H1 (cell line): ENCODE measurements around the gene CYB561D2. TPM values are rescaled to one million over a fixed set of nuclear protein-coding genes. Genes with fewer than 3 reads are reported as not detected.

Experiments used
- CTCF ChIA-PET: fragments of 300-600 bp; sonication (Branson Sonifier 250); formaldehyde crosslinking; loops from one replicate; lab custom pipeline; 2021; ENCODE audit not compliant: partially characterized antibody; lab: Charles Lee
- POLR2A ChIA-PET: fragments of 300-600 bp; sonication (Branson Sonifier 250); formaldehyde crosslinking; loops from one replicate; lab custom pipeline; 2021; ENCODE audit warnings: inconsistent platforms; ENCODE audit not compliant: partially characterized antibody; lab: Charles Lee
- DNase-seq, 2 experiments: peaks; one replicate each; pipeline versions ENCODE4 v3.0.0 to v3.0.0-alpha.2; 2010 to 2022; ENCODE audit warnings: low spot score in 2 of 2, low read depth in 1 of 2, mixed read lengths in 1 of 2
- FAIRE-seq: peaks from 2 replicates; lab custom pipeline; 2011; peaks lifted over from hg19 to GRCh38; lab: Jason Lieb, UNC
- H2AFZ ChIP-seq: 2 replicates; pipeline ENCODE4 v1.8.1; 2012; ENCODE audit warnings: low read length, inconsistent platforms
- H2AK5ac ChIP-seq: 2 replicates; pipeline ENCODE4 v1.6.1; 2013; ENCODE audit warnings: low read depth, low read length
- H2BK120ac ChIP-seq: replicated peaks from 2 replicates; pipeline ENCODE3; 2013; ENCODE audit warnings: low read depth, low read length, inconsistent platforms
- H2BK12ac ChIP-seq: 2 replicates; pipeline ENCODE4 v1.6.1; 2013; ENCODE audit warnings: low read depth, low read length
- H2BK15ac ChIP-seq: 2 replicates; pipeline ENCODE4 v1.6.1; 2013; ENCODE audit warnings: low read length
- H2BK20ac ChIP-seq: 2 replicates; pipeline ENCODE4 v1.6.1; 2013; ENCODE audit warnings: low read length
- H2BK5ac ChIP-seq: 2 replicates; pipeline ENCODE4 v1.6.1; 2013; ENCODE audit warnings: low read depth, low read length
- H3K14ac ChIP-seq: 2 replicates; pipeline ENCODE4 v1.6.1; 2013; ENCODE audit warnings: inconsistent platforms; ENCODE audit not compliant: insufficient read length
- H3K18ac ChIP-seq: 2 replicates; pipeline ENCODE4 v1.6.1; 2013; ENCODE audit warnings: low read length; ENCODE audit errors: extremely low read depth
- H3K23ac ChIP-seq: 2 replicates; pipeline ENCODE4 v1.6.1; 2013; ENCODE audit warnings: inconsistent platforms; ENCODE audit not compliant: insufficient read length
- H3K23me2 ChIP-seq: 2 replicates; pipeline ENCODE4 v1.6.1; 2013; ENCODE audit warnings: low read depth, low read length
- H3K27ac ChIP-seq: 2 replicates; pipeline ENCODE4 v1.6.1; 2011; ENCODE audit warnings: low read depth, low read length, inconsistent platforms
- H3K27me3 ChIP-seq, 4 experiments: replicated peaks in 1 of 4; 1 replicate in 1 of 4; 2 replicates in 3 of 4; pipeline versions ENCODE4 v1.6.1 to v1.8.1; 2011 to 2013; ENCODE audit warnings: low read length in 3 of 4, mild to moderate bottlenecking in 3 of 4, inconsistent platforms in 2 of 4, mixed read lengths in 2 of 4, moderate library complexity in 1 of 4; ENCODE audit not compliant: control insufficient read depth in 3 of 4, insufficient read depth in 3 of 4; ENCODE audit errors: extremely low read depth in 1 of 4
- H3K36me3 ChIP-seq, 4 experiments: 2 replicates each; pipeline versions ENCODE4 v1.6.1 to v1.8.1; 2011 to 2013; ENCODE audit warnings: mild to moderate bottlenecking in 4 of 4, low read length in 3 of 4, moderate library complexity in 2 of 4, control low read depth in 1 of 4, inconsistent platforms in 1 of 4; ENCODE audit not compliant: insufficient read depth in 4 of 4, control insufficient read depth in 2 of 4
- H3K4ac ChIP-seq: replicated peaks from 2 replicates; pipeline ENCODE3; 2013; ENCODE audit warnings: low read length, low read depth, mixed read lengths, inconsistent platforms; ENCODE audit not compliant: insufficient read length
- H3K4me1 ChIP-seq, 4 experiments: replicated peaks in 1 of 4; 1 replicate in 1 of 4; 2 replicates in 3 of 4; pipeline versions ENCODE4 v1.6.1 to v1.8.1; 2011 to 2013; ENCODE audit warnings: low read length in 3 of 4, inconsistent platforms in 2 of 4, mixed read lengths in 1 of 4; ENCODE audit not compliant: insufficient read depth in 4 of 4, control insufficient read depth in 3 of 4
- H3K4me2 ChIP-seq, 2 experiments: 2 replicates each; pipeline versions ENCODE4 v1.6.1 to v1.8.1; 2011 to 2013; ENCODE audit warnings: low read depth in 2 of 2, low read length in 2 of 2, control low read depth in 1 of 2, inconsistent platforms in 1 of 2, mild to moderate bottlenecking in 1 of 2; ENCODE audit not compliant: insufficient read depth in 1 of 2
- H3K4me3 ChIP-seq, 4 experiments: fragments of 200-600, 300-600 bp in 1 of 4; sonication (generic), shearing (Covaris generic), sonication (Bioruptor Twin) in 1 of 4; 2 replicates each; pipeline versions ENCODE4 v1.5.1 to v1.8.1; 2011 to 2016; ENCODE audit warnings: low read length in 4 of 4, low read depth in 3 of 4, control low read depth in 2 of 4, inconsistent platforms in 2 of 4, mild to moderate bottlenecking in 2 of 4, mixed read lengths in 1 of 4, moderate library complexity in 1 of 4; ENCODE audit not compliant: insufficient read depth in 2 of 4; ENCODE audit errors: extremely low read depth in 1 of 4
- H3K56ac ChIP-seq: replicated peaks from 2 replicates; pipeline ENCODE3; 2013; ENCODE audit warnings: low read depth, mild to moderate bottlenecking, mixed read lengths, low read length, inconsistent platforms; ENCODE audit not compliant: insufficient read length
- H3K79me1 ChIP-seq: 2 replicates; pipeline ENCODE4 v1.6.1; 2013; ENCODE audit warnings: low read depth, low read length, control low read depth
- H3K79me2 ChIP-seq, 2 experiments: 2 replicates each; pipeline versions ENCODE4 v1.6.1 to v1.8.1; 2012 to 2013; ENCODE audit warnings: low read length in 2 of 2, mild to moderate bottlenecking in 2 of 2, inconsistent platforms in 1 of 2; ENCODE audit not compliant: insufficient read depth in 2 of 2, control insufficient read depth in 1 of 2
- H3K9ac ChIP-seq, 4 experiments: replicated peaks in 1 of 4; 1 replicate in 1 of 4; 2 replicates in 3 of 4; pipeline versions ENCODE4 v1.6.1 to v1.8.1; 2011 to 2013; ENCODE audit warnings: low read depth in 3 of 4, low read length in 3 of 4, control low read depth in 2 of 4, mild to moderate bottlenecking in 2 of 4, moderate library complexity in 2 of 4, inconsistent platforms in 1 of 4; ENCODE audit errors: extremely low read depth in 1 of 4
- H3K9me3 ChIP-seq, 2 experiments: 2 replicates each; pipeline versions ENCODE4 v1.6.1 to v1.8.1; 2012 to 2013; ENCODE audit warnings: mild to moderate bottlenecking in 2 of 2, moderate library complexity in 2 of 2, control low read depth in 1 of 2, inconsistent platforms in 1 of 2, low read depth in 1 of 2, low read length in 1 of 2, mixed read lengths in 1 of 2; ENCODE audit not compliant: insufficient read depth in 2 of 2
- H4K20me1 ChIP-seq, 2 experiments: replicated peaks in 1 of 2; 2 replicates each; pipeline versions ENCODE3 to v1.8.1; 2011 to 2013; ENCODE audit warnings: inconsistent platforms in 2 of 2, low read length in 2 of 2, mild to moderate bottlenecking in 1 of 2; ENCODE audit not compliant: insufficient read depth in 2 of 2, control insufficient read depth in 1 of 2
- H4K5ac ChIP-seq: 2 replicates; pipeline ENCODE4 v1.6.1; 2013; ENCODE audit warnings: low read length, low read depth, mixed read lengths, inconsistent platforms; ENCODE audit not compliant: insufficient read length
- H4K8ac ChIP-seq: 2 replicates; pipeline ENCODE4 v1.8.0; 2013; ENCODE audit warnings: mild to moderate bottlenecking, moderate library complexity, low read length, inconsistent platforms; ENCODE audit not compliant: insufficient read depth; ENCODE audit errors: extremely low read depth
- H4K91ac ChIP-seq: replicated peaks from 2 replicates; pipeline ENCODE3; 2013; ENCODE audit warnings: low read length, mixed read lengths, inconsistent platforms; ENCODE audit not compliant: insufficient read length
- RBBP5 ChIP-seq: IDR thresholded peaks from 2 replicates; pipeline ENCODE4 v1.7.1; 2012; ENCODE audit warnings: low read depth, mild to moderate bottlenecking, inconsistent platforms, low read length, moderate library complexity, borderline replicate concordance
- SIX5 ChIP-seq: IDR thresholded peaks from 2 replicates; pipeline ENCODE4 v1.6.1; 2011; ENCODE audit warnings: mild to moderate bottlenecking, low read depth, low read length
- WGBS, 2 experiments: shearing (Covaris generic) in 1 of 2; methylation state at CpG; one replicate each; pipeline versions ENCODE4 v1.1.6 to v1.1.7; 2013 to 2015; ENCODE audit warnings: low lambda C conversion rate in 2 of 2, mixed read lengths in 2 of 2, inconsistent platforms in 1 of 2, low coverage in 1 of 2, missing lambda C conversion rate in 1 of 2; ENCODE audit not compliant: insufficient replicate concordance in 2 of 2, insufficient coverage in 1 of 2, insufficient read length in 1 of 2; ENCODE audit errors: extremely low coverage in 1 of 2, missing lambda C conversion rate in 1 of 2; 5-methylcytosine and 5-hydroxymethylcytosine counted together
- polyA plus RNA-seq, 7 experiments: library from polyadenylated mRNA; depleted of rRNA in 3 of 7; stranded (reverse) in 5 of 7; unstranded in 2 of 7; fragments of >200 nt in 5 of 7; fragments of 200-250 nt in 2 of 7; gene quantifications; 1 replicate in 5 of 7; 2 replicates in 1 of 7; 4 replicates in 1 of 7; pipeline versions ENCODE4 v1.2.1 to v1.2.3, GENCODE V29; 2011 to 2013; ENCODE audit warnings: missing spikeins in 2 of 7, mixed read lengths in 2 of 7
- total RNA-seq: library from RNA; stranded (reverse); fragmentation: NEBNext Ultra II Directional; extraction: Animal tissue kit (Norgen Biotek cat#: 25700); gene quantifications from 2 replicates; pipeline ENCODE4 v1.2.1, GENCODE V29; 2021

CYB561D2 gene
- total and polyA plus RNA-seq, 2 of the 8 experiments (the other 6 are each of a cell fraction or from before 2014, with no cell fraction given) = 9.8 to 34.0 TPM

- Histone ChIP-seq H2AFZ (no peak overlapping the region), H3K14ac (no peak overlapping the region), H3K79me1 (peaks cover 16% of the 10 kb centered on the region), H3K23me2 (peaks cover 20% of the 10 kb centered on the region), H3K27ac (no peak overlapping the region), H3K23ac (no peak overlapping the region), H3K18ac (no peak overlapping the region), H2BK12ac (no peak overlapping the region), H4K20me1 (peaks cover 9 to 22% of the 10 kb centered on the region in 2 experiments), H3K36me3 (peaks cover 3 to 10% (median 5%) of the 10 kb centered on the region in 4 experiments; a peak in 5 of 8 replicates), H3K9me3 (no peaks in the 10 kb centered on the region), H4K5ac (no peak overlapping the region), H4K8ac (no peak overlapping the region), H3K9ac (no peak overlapping the region), H2BK15ac (no peak overlapping the region), H2BK120ac (no peak overlapping the region), H3K79me2 (peaks cover 0 to 26% of the 10 kb centered on the region in 2 experiments; a peak in 2 of 4 replicates), H3K4me2 (no peak overlapping the region), H3K4me3 (no peak overlapping the region), H2BK20ac (no peak overlapping the region), H3K27me3 (no peaks in the 10 kb centered on the region; a peak in 1 of 7 replicates), H3K4me1 (peaks cover 0 to 23% (median 15%) of the 10 kb centered on the region in 4 experiments; a peak in 6 of 7 replicates), H3K56ac (no peak overlapping the region), H3K4ac (no peak overlapping the region), H2AK5ac (no peak overlapping the region), H4K91ac (no peak overlapping the region), H2BK5ac (no peak overlapping the region)
- POLR2A ChIA-PET = interaction anchor here (0.9 to 3.3 kb wide), 5 partner anchors 10 to 277 kb away, joined by 3 to 16 read pairs (median 3); partner anchors contain the start of gene TUSC2
- CTCF ChIA-PET = interaction anchor here (0.6 to 13.4 kb wide), 9 partner anchors 10 to 260 kb away, joined by 3 to 136 read pairs (median 5); partner anchors contain the start of genes CISH and ZMYND10
- 89% methylated on average over 7 of the region's 7 CpGs; no CpG with 5 or more reads in 1 of the 2 experiments for WGBS, 2 experiments
- DNase-seq = no peak
- FAIRE-seq = no peak
- TF ChIP-seq RBBP5 (no peak), SIX5 (no peak)
These were observed 4.2 kb downstream of the CYB561D2 start for GRCh38 chr3:50354850-50355249.
